Ecto neural progenitor cell (in vitro differentiated cells): ENCODE measurements around the gene TSPAN9.

Experiments
- DNase-seq: peaks from one replicate; pipeline ENCODE4 v3.0.0-alpha.2; 2018; ENCODE audit warnings: low spot score

Gene TSPAN9

GRCh38 chr12:3187846-3188770 lies 110.9 kb downstream of the TSPAN9 start:
- no peak for DNase-seq

GRCh38 chr12:3189282-3189681 lies 112.1 kb downstream of the TSPAN9 start:
- DNase-seq, result no peak

DNA sequence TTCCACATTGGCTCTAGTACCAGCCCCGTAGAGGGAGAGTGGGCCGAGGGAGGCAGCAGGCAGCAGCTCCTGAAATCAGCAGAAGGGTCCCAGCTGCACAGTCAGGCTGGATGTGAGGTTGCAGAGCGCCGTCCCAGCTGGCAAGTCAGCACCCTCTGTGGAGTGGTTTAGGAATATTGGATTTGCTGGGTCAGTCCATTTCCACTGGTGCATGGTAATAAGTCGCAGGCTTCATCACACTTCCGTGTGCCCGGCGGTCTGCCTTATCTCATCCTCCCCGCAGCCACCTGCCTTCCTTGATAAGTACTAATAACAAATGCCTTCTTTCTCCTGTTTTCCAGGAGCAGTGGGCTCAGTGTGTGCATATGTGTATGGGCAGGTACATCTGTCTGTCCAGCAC lies 112.9 kb downstream of the TSPAN9 start:
- no peak for DNase-seq

GRCh38 chr12:3191450-3191849 lies 114.3 kb downstream of the TSPAN9 start:
- DNase-seq, result no peak

DNA sequence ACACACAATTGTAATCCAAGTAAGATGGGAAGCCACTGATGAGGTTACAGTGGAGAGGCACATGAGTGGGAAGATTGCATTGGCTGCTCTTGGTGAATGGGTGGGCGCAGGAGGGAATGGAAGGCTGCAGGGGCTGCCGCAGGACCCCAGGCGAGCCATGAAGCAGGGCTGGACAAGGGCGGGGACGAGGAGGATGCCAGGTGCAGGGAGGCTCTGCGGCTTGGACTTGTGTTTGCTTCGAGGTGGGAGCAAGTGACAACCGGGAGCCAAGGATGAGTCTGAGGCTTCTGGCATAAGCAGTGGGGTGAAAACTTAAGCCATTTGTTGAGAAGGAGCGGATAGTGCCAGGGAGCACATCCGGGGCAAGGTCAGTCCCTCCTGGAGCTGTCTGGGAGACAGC lies 115.0 kb downstream of the TSPAN9 start:
- no peak for DNase-seq

DNA sequence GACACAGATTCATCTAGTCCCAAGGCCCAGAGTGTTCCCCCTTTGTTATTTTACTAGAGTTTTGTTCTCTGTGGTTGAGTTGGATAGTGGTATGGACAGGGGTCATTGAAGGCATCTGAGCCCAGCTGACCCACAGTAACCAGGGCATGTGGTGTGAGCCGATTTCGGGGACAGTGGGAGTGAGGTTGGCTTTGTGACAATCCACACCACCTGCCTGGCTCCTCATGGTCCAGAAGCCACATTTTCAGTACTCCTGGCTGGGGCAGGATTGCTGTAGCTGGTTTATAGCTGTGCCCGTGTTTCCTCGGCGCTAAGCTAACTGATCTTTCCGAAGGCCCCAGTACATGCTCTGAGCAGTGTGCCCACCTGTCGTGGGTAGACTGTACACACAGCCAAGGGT lies 116.0 kb downstream of the TSPAN9 start:
- no peak for DNase-seq

DNA sequence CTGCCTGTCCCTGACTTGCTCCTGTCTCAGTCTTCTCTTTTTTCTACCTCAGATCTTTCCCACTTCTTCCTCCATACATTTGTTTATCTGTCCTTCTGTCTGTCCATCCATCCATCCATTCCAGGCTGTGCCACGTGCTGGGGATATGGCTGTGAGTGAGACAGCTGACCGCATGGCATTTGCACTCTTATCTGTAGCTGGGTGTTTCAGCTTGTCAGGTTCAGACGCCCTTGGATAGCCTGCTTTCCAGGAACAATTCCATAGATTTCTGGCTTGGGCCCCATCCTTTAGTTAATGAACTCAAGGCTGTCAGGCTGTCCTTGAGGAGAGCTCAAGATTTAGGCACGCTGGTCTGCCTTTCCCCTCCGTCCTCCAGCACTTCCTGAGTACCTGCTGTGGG lies 116.6 kb downstream of the TSPAN9 start:
- no peak for DNase-seq

DNA sequence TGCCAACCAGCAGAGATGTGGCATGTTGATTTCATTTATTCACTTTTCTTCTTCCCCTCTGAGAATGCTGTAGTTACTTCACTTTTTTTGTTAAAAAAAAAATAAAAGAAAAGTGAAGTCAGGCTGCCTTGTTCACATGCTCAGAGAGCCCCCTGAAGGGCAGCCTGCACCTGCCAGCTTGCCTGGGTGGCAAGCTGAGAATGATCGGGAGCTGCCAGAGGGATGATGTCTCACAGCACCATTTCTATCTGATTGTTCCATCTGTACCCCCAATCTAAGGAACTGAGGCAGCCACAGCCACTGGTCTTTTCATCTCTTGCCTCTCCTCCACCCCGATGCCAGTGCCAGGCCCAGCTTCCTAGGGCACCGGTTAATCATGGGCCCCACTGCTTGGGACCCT lies 118.2 kb downstream of the TSPAN9 start:
- no peak for DNase-seq

GRCh38 chr12:3195859-3196483 lies 118.8 kb downstream of the TSPAN9 start:
- no peak for DNase-seq

DNA sequence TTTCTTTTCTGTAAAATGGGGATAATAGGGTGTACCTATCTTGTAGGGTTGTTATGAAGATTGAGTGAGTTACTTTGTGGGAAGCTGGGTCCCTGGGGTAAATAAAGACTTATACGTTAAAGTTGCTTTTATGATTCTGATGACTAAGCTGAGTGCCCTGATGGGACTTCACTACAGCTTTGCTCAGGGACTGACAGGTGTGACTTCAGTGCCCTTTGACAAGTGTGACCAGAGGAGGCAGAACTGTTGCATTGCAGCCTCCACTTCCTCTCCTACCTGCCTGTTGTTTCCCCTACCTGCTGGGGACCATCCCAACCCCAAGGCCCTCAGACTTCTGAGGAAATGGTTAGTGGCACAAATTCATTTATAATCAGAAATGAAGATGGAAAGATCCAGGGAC lies 119.3 kb downstream of the TSPAN9 start:
- no peak for DNase-seq

DNA sequence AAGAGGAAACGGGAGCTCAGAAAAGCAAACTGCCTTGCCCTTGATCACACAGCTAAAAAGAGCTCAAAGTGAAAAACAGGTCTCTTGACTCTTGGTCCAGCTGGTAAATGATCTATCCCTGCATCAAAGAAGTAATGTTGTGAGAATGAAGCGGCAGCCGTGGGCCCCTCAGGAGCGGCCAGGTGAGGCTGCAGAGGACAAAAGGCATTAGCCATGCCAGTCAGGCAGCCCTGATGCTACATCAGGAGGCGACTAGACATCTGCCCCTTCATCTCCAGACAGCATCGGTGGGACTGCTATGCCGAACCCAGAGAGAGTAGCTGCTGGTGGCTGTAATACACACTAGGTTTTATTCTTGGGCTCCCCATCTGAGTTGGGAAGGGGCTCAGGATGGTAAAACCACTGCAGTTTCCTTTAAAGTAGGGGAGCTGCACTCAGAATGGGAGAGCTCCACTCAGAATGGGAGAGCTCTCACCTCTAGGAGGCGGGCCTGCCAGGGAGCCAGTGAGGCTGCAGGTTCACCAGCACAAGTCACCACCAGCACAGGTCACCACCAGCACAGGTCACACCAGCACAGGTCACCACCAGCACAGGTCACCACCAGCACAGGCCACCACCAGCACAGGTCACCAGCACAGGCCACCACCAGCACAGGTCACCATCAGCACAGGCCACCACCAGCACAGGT lies 120.1 kb downstream of the TSPAN9 start:
- no peak for DNase-seq

DNA sequence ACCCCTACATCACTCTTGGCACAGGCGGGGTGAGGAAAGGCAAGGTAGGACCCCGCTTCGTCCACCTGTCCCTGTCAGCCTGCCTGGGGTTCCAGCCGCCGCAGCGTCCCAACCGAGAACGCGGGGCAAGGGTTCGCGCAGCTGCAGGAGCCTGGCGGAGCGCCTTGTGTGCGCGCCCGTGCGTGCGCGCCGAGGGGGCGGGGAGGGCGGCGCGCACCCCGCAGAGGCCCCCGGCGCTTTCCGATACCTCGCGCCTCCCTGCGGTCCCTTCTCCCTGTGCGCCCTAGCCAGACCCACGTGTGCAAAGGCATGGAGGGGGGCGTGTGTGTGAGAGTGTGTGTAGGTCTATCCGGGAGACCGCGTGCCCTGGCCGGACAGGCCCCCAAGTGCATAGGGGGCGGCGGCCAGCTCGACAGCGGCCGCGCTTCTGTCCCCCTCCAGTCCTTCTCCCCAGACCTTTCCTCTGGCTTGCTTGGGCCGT lies 122.4 kb downstream of the TSPAN9 start:
- peak; percentile 68 for DNase-seq

DNA sequence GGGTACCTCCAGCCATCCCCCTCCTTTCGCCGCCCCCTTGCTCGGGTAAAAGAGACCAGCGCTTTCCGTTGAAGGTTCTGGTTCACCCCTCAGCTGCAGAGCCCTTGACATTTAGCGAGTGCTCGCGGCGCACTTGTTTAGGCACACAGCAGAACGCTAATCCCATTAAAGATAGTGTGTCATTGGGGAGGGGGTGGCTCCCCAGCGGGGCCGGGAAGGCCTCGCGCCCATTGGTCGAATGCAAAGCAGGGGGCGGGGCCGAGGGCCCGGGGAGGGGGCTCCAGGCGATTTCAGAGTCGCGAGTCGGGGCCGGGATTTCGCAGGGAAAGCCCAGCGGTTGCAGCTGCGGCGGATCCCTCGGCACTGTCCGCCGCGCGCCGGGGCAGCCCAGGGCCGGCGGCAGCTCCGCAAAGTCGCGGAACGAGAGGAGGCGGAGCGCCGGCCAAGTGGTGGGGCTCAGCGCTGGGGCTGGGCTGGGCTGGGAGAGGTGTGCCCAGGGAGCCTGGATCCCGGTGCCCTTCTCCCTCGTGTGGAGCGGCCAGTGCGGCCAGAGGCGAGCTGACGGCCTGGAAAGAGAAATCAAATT lies 122.9 kb downstream of the TSPAN9 start:
- peak; percentile 98 for DNase-seq

DNA sequence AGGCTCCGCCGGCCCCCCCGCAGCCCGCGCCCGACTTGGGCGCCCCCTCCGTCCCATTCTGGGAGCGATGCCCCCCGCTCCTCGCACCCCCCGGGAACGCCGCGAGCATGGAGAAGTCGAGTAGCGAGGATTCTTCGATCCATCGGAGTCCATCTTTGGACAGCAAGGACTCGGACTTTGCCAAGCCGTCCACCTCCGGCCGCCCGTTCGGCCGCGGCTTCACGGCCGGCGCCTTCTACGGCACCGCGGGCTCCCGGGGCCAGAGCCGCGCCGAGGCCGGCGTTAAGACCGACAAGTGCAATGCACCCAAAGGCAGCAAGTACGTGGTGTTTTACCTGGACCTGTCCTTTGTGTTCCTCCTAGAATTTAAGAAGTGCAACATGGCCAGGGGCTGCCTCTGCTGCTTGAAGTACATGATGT lies 123.6 kb downstream of the TSPAN9 start:
- no peak for DNase-seq

- no peak for DNase-seq
Measured at GRCh38 chr12:3201339-3202051, 124.3 kb downstream of the TSPAN9 start.

- no peak for DNase-seq
Measured at GRCh38 chr12:3202096-3202495, 124.9 kb downstream of the TSPAN9 start.

DNA sequence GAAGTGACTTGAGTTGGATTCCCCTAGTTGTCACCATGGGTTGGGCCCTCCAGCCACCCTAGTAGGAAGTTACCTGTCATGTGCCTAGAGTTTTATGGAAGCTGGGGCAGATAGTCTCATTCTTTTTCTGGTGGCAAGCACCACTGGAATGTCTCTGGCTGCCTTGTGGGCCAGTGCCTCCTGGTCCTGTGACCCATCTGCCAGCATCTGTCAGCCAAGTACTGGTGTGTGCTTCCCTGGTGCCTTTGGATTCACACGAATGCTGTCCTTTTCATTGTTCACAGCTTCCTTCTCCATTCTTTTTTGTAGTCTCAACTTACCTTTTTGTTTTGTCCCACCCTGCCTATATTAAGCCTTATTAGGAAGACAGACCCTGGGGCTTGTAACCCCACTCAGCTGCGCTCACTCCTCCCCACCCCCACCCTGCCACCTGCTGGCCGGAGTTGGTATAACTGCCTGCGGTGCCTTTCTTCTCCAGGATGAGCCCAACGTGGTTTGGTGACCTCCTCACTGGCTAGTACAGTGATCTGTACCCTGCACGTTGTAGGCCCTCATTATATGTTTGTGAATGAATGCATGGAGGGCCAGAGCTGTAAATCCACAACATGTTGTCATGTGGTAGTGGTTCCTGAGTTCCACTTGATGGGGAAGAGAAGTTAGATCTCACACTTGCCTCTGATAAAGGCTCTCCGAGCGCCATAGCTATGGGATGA lies 125.7 kb downstream of the TSPAN9 start:
- peak; percentile 90 for DNase-seq

- DNase-seq, result no peak
Measured at GRCh38 chr12:3203713-3204112, 126.5 kb downstream of the TSPAN9 start.

DNA sequence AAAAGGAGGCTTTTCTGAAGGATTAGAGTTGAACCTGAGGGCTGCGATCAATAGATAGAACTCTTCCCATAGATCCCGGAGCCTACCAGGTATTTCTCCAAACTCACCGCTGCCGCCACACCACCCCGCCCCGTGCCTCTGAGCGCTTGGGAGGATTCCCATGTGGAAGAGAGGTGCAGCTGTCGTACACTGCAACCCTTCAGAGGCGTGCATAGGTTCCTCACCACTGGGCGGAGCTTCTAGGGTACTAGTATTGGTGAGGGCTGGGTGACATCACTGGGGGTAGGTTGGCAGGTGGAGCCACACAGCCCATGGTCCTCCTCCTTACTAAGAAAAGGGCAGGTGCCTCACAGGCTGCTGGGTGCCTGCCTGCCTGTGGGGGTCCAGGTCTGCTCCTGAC lies 127.0 kb downstream of the TSPAN9 start:
- DNase-seq, result no peak

DNA sequence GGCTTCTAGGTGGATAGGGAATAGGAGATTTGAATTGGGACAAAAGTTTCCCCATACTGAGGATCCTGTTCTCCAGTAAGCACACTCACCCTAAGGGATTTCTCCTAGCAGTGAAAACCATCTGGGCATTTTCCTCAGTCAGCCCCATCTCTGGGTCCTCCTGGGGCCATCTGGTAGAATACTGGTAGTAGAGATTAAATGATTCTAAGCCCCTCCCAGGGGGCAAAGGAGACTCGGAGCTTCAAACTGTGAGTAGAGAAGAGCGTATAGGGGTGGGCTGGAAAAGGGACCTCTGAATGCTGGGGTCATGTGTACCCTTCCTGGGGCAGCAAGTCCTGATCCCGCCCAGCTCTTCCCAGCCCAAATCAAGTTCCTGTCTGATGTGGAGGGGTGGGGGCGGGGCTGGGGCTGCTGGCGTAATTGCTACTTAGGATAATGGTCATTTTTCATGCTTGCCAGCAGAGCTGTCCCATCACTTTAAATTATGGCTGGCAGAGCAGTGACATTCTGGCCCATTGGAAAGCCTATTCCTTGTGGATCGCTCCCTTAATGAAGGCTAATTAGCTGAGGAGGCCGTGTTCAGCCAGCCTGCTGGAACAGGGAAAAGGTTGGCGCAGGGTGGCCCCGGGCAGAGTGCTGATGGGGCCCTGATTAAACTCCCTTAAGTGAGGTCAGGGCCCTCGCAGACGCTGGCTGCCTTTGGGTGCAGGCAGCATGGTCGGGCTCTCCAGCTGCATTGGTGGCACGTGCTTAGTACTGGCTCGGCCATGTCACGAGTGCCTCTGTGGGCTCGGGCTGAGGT lies 127.8 kb downstream of the TSPAN9 start:
- no peak for DNase-seq
